Chondrocyte (in vitro differentiated cells): ENCODE measurements around the gene GAS7. TPM values are rescaled to one million over a fixed set of nuclear protein-coding genes. Genes with fewer than 3 reads are reported as not detected.

Experiments
- DNase-seq: peaks from one replicate; pipeline ENCODE4 v3.0.0; 2021; ENCODE audit warnings: mixed read lengths, low spot score
- H3K27ac Mint-ChIP-seq: one replicate; pipeline ENCODE4 v1.8.0; 2021; ENCODE audit warnings: mild to moderate bottlenecking, moderate library complexity, mixed read lengths; ENCODE audit not compliant: unreplicated experiment
- H3K27me3 Mint-ChIP-seq: 2 replicates; pipeline ENCODE4 v1.8.0; 2021; ENCODE audit warnings: low read depth, mixed read lengths
- H3K36me3 Mint-ChIP-seq: 2 replicates; pipeline ENCODE4 v1.8.0; 2021; ENCODE audit warnings: low read depth, mixed read lengths
- H3K4me1 Mint-ChIP-seq: 2 replicates; pipeline ENCODE4 v1.8.0; 2021; ENCODE audit warnings: low read depth, mild to moderate bottlenecking, mixed read lengths
- H3K4me3 Mint-ChIP-seq: one replicate; pipeline ENCODE4 v1.8.0; 2021; ENCODE audit warnings: mild to moderate bottlenecking, moderate library complexity, mixed read lengths; ENCODE audit not compliant: unreplicated experiment
- H3K9me3 Mint-ChIP-seq: 2 replicates; pipeline ENCODE4 v1.8.0; 2021; ENCODE audit warnings: low read depth, mixed read lengths
- total RNA-seq: library from RNA; stranded (reverse); gene quantifications from 3 replicates; pipeline ENCODE4 v1.2.1, GENCODE V29; 2021
- TF ChIP-seq, protein P1 (sequence below): fragments of 200-600 bp; sonication (generic); IDR thresholded peaks from 2 replicates; pipeline ENCODE4 v1.5.0; 2021; ENCODE audit warnings: antibody characterized with exemption, mild to moderate bottlenecking, moderate library complexity

GAS7 gene
- total RNA-seq, 1 donor from 2014 or later, result 6.9 TPM

DNA sequence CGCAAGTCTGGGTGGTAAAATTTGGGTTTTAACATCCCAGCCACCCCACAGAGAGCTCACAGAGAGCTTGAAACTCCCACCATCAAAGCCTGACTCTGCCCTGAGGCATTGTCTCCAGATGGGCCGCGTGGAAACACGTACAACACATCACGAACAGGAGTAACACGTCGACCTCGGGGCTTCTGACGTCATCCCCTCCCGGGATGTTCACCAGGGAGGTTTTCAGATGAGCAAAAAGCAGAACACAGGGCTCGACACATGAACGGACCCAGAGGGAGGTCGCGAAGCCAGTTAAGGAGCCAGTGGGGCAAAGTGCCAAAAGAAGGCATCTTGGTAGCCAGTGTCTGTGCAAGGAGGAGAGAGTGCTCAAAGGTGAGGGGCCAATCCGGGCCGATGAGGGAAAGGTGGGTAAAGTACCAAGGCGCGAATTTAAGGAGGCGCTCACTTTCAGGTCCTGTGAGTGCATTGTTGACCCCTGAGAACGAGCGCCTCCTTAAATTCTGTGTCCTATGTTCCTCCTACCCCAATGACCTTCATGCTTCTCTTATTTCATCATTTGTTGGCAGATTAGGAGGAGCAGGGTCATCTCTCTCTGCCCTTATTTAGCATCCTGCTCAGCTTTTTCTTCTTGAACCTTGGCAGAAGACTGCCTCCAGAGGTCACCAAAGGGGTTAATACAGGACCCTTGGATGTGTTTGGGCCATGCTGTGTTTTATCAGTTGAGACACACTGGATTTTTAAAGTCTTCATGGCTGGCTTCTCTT is 298.9 kb downstream of the GAS7 start:
- DNase-seq, result no peak
- H3K4me3 Mint-ChIP-seq, result no peak overlapping the region

DNA sequence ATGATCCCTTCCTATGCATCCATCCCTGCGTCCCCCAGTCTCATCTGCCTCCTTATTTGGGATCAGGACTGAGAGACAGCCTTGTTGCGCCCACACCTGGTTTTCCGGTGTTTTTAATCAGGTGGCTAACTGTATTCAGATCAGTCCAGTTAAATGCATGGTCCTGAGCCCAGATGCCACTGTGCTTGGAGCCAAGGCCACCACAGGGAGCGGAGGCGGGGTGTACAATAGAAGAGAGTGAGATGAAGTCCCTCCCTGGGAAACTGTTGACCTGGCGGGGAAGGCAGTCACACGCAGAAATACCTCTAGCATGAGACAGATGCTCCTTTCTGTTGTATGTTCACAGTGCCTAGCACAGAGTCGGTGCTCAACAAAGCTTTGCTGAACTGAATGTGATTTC is 299.6 kb downstream of the GAS7 start:
- no peaks in the 10 kb centered on the region for H3K36me3 Mint-ChIP-seq
- peaks cover 21% of the 10 kb centered on the region for H3K4me1 Mint-ChIP-seq
- DNase-seq, result no peak
- H3K9me3 Mint-ChIP-seq, result no peaks in the 10 kb centered on the region
- TF ChIP-seq, protein P1, sequence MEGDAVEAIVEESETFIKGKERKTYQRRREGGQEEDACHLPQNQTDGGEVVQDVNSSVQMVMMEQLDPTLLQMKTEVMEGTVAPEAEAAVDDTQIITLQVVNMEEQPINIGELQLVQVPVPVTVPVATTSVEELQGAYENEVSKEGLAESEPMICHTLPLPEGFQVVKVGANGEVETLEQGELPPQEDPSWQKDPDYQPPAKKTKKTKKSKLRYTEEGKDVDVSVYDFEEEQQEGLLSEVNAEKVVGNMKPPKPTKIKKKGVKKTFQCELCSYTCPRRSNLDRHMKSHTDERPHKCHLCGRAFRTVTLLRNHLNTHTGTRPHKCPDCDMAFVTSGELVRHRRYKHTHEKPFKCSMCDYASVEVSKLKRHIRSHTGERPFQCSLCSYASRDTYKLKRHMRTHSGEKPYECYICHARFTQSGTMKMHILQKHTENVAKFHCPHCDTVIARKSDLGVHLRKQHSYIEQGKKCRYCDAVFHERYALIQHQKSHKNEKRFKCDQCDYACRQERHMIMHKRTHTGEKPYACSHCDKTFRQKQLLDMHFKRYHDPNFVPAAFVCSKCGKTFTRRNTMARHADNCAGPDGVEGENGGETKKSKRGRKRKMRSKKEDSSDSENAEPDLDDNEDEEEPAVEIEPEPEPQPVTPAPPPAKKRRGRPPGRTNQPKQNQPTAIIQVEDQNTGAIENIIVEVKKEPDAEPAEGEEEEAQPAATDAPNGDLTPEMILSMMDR, result no peak
- H3K4me3 Mint-ChIP-seq, result no peak overlapping the region
- no peak overlapping the region for H3K27ac Mint-ChIP-seq
- H3K27me3 Mint-ChIP-seq, result no peaks in the 10 kb centered on the region

More for the DNA sequence above, 298.9 kb downstream of the GAS7 start:
- Mint-ChIP-seq H3K36me3 (no peaks in the 10 kb centered on the region), H3K4me1 (peaks cover 15% of the 10 kb centered on the region), H3K9me3 (no peaks in the 10 kb centered on the region), H3K27me3 (no peaks in the 10 kb centered on the region), H3K27ac (no peak overlapping the region)
- TF ChIP-seq, protein P1, result no peak

DNA sequence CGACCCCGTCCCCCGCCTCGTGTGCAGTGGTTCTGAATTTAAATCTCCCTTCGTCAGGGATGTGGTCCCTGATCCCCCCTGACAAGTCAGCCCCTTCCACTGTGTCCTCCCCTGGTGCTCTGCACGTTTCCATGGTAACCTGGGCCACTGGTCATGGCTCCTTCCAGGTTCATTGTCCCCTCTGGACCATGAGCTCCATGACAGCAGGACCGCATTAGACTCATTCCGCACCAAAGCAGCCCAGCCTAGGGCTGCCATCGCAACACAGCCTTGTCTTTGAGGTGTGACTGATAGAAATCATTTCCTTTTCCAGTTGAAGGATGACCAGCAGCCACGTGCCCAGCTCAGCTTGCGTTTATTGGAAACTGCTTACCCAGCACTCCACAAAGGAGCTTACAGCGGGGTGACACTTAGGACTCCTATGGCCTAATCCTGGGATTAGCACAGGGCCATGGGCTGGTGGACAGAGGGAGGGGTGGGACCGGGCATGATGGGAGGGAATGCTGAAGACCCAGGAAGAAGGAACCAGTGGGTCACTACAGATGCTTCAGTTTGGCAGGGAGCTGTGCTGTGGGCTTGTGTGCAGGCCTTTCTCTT is 300.9 kb downstream of the GAS7 start:
- DNase-seq, result no peak
- Mint-ChIP-seq H3K27ac (no peak overlapping the region), H3K4me3 (no peak overlapping the region), H3K36me3 (peaks cover 3% of the 10 kb centered on the region), H3K4me1 (peaks cover 29% of the 10 kb centered on the region), H3K27me3 (no peaks in the 10 kb centered on the region), H3K9me3 (peaks cover 3% of the 10 kb centered on the region)
- TF ChIP-seq, protein P1, result no peak

DNA sequence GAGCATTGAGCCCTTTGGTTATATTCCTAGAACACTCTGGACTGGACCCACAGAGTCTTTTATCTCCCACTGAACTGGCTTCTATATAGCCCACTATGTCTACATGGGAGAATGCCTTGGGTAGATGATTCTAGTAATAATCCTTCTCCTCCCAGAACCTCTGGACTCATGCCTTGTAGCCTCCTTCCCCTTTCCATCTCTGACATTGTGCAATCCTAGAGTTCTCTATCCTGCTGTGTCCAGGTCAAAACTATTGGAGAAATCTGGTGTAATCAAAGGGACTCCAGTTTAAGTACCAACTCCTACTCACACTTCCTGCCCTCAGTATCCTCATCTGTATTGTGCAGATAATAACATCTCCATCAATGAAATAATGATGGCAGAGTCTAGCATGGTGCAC is 302.5 kb downstream of the GAS7 start:
- peaks cover 3% of the 10 kb centered on the region for H3K36me3 Mint-ChIP-seq
- no peak overlapping the region for H3K27ac Mint-ChIP-seq

DNA sequence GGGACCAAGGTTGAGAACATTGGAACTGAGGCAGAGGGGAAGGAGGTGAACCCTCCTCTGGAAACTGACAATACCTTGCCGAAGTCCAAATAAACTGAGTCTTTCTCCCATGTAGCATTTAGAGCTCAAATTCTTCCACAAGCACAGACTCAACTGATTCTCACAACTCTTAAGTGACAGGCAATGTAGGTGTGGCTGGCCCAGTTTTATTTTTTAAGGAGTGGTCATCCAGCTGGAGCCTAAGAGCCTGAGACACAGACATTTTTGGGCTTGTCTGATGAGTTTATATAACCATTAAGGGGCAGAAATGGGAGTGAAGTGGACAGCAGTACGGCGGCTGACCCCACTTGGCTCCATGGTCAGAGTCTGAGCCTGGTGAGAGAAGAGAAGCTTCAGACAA is 304.2 kb downstream of the GAS7 start:
- peaks cover 14% of the 10 kb centered on the region for H3K4me1 Mint-ChIP-seq
- peaks cover 3% of the 10 kb centered on the region for H3K36me3 Mint-ChIP-seq
- TF ChIP-seq, protein P1, result no peak
- peaks cover 3% of the 10 kb centered on the region for H3K9me3 Mint-ChIP-seq
- H3K27me3 Mint-ChIP-seq, result no peaks in the 10 kb centered on the region
- H3K27ac Mint-ChIP-seq, result no peak overlapping the region
- no peak overlapping the region for H3K4me3 Mint-ChIP-seq
- no peak for DNase-seq

More for the DNA sequence above, 302.5 kb downstream of the GAS7 start:
- TF ChIP-seq, protein P1, result no peak
- Mint-ChIP-seq H3K4me3 (no peak overlapping the region), H3K4me1 (peaks cover 25% of the 10 kb centered on the region), H3K9me3 (peaks cover 3% of the 10 kb centered on the region), H3K27me3 (no peaks in the 10 kb centered on the region)
- no peak for DNase-seq
